ENCODE data around the gene PAN3.

DNA sequence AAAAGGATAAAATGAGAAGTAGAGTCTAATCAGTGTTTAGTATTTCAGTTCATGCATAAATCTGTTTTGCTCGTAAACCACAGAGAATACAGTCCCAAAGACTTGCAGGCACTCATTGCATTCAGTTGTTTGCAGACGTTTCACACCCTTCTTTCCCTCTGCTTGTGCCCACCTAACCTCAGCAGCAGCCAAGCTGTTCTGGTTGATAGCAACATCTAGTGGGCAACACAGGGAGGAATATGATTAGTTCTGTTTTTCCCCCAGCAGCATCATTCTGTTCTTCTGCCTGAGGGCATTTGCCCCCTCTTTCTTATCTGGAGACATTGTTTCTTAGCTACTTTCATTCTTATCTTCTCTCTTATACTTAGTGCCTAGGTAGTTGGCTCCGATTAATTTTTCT lies 135.6 kb downstream of the PAN3 start:
- TF ChIP-seq, protein P1, sequence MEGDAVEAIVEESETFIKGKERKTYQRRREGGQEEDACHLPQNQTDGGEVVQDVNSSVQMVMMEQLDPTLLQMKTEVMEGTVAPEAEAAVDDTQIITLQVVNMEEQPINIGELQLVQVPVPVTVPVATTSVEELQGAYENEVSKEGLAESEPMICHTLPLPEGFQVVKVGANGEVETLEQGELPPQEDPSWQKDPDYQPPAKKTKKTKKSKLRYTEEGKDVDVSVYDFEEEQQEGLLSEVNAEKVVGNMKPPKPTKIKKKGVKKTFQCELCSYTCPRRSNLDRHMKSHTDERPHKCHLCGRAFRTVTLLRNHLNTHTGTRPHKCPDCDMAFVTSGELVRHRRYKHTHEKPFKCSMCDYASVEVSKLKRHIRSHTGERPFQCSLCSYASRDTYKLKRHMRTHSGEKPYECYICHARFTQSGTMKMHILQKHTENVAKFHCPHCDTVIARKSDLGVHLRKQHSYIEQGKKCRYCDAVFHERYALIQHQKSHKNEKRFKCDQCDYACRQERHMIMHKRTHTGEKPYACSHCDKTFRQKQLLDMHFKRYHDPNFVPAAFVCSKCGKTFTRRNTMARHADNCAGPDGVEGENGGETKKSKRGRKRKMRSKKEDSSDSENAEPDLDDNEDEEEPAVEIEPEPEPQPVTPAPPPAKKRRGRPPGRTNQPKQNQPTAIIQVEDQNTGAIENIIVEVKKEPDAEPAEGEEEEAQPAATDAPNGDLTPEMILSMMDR (IDR thresholded peaks at IDR 0.05) = no peak
- no peak for TF ChIP-seq ZFX (IDR thresholded peaks at IDR 0.05; ENCODE audit: borderline replicate concordance)

Data from 22Rv1 (cell line).